ENCODE measurements around the gene SEC16B. TPM values are rescaled to one million over a fixed set of nuclear protein-coding genes. Genes with fewer than 3 reads are reported as not detected.
A peak's percentile ranks its signal among the peaks of the same experiment; 100 is the strongest.

The SEC16B gene
- total RNA-seq, 3 donors from 2014 or later: 3.8 to 8.8 (median 4.8) TPM

GRCh38 chr1:177966199-177966598, 3.7 kb downstream of the SEC16B start:
- Histone ChIP-seq H3K4me1 (no peaks in the 10 kb centered on the region), H3K27me3 (no peaks in the 10 kb centered on the region), H3K36me3 (no peaks in the 10 kb centered on the region), H3K27ac (no peak overlapping the region), H3K4me3 (no peak overlapping the region), H3K9me3 (no peaks in the 10 kb centered on the region)
- TF ChIP-seq POLR2AphosphoS5 (IDR thresholded peaks at IDR 0.05) (no peak), POLR2A (IDR thresholded peaks at IDR 0.05) (no peak), CTCF (IDR thresholded peaks at IDR 0.05) (no peak)
- intact Hi-C loops (cut with DNase I; ENCODE audit: low total_unique reads): no loop called here
- no peak for DNase-seq (ENCODE audit: low spot score in 2 of 2)

- Histone ChIP-seq H3K9me3 (no peaks in the 10 kb centered on the region), H3K27me3 (no peaks in the 10 kb centered on the region), H3K4me1 (no peaks in the 10 kb centered on the region), H3K4me3 (no peak overlapping the region), H3K27ac (no peak overlapping the region), H3K36me3 (no peaks in the 10 kb centered on the region)
- DNase-seq (ENCODE audit: low spot score in 2 of 2): no peak
- intact Hi-C loops (cut with DNase I; ENCODE audit: low total_unique reads): no loop called here
- no peak for TF ChIP-seq POLR2A (IDR thresholded peaks at IDR 0.05)
- TF ChIP-seq POLR2AphosphoS5 (IDR thresholded peaks at IDR 0.05): no peak
- no peak for TF ChIP-seq CTCF (IDR thresholded peaks at IDR 0.05)
Observed at GRCh38 chr1:177965293-177965692, 4.6 kb downstream of the SEC16B start.

- no peak overlapping the region for H3K4me3 ChIP-seq
- no peak overlapping the region for H3K27ac ChIP-seq
- intact Hi-C loops (cut with DNase I; ENCODE audit: low total_unique reads): no loop called here
- no peaks in the 10 kb centered on the region for H3K36me3 ChIP-seq
- no peak for DNase-seq (ENCODE audit: low spot score in 2 of 2)
- no peaks in the 10 kb centered on the region for H3K27me3 ChIP-seq
- H3K4me1 ChIP-seq: no peaks in the 10 kb centered on the region
- TF ChIP-seq CTCF (IDR thresholded peaks at IDR 0.05): no peak
- no peak for TF ChIP-seq POLR2A (IDR thresholded peaks at IDR 0.05)
- TF ChIP-seq POLR2AphosphoS5 (IDR thresholded peaks at IDR 0.05): no peak
- H3K9me3 ChIP-seq: no peaks in the 10 kb centered on the region
Observed at GRCh38 chr1:177964336-177964735, 5.5 kb downstream of the SEC16B start.

- H3K36me3 ChIP-seq: no peaks in the 10 kb centered on the region
- no peak for DNase-seq (ENCODE audit: low spot score in 2 of 2)
- H3K4me1 ChIP-seq: no peaks in the 10 kb centered on the region
- intact Hi-C loops (cut with DNase I; ENCODE audit: low total_unique reads): no loop called here
- H3K27me3 ChIP-seq: no peaks in the 10 kb centered on the region
- TF ChIP-seq POLR2AphosphoS5 (IDR thresholded peaks at IDR 0.05) (no peak), POLR2A (IDR thresholded peaks at IDR 0.05) (no peak), CTCF (IDR thresholded peaks at IDR 0.05) (no peak)
- no peaks in the 10 kb centered on the region for H3K9me3 ChIP-seq
- no peak overlapping the region for H3K27ac ChIP-seq
- no peak overlapping the region for H3K4me3 ChIP-seq
Observed at GRCh38 chr1:177960939-177961622, 8.8 kb downstream of the SEC16B start.

GRCh38 chr1:177959811-177960515, 9.9 kb downstream of the SEC16B start:
- DNase-seq (ENCODE audit: low spot score in 2 of 2): no peak
- no peak overlapping the region for H3K4me3 ChIP-seq
- no peaks in the 10 kb centered on the region for H3K9me3 ChIP-seq
- H3K4me1 ChIP-seq: no peaks in the 10 kb centered on the region
- no peaks in the 10 kb centered on the region for H3K27me3 ChIP-seq
- no peak overlapping the region for H3K27ac ChIP-seq
- intact Hi-C loops (cut with DNase I; ENCODE audit: low total_unique reads): no loop called here
- H3K36me3 ChIP-seq: no peaks in the 10 kb centered on the region
- TF ChIP-seq POLR2A (IDR thresholded peaks at IDR 0.05) (no peak), CTCF (IDR thresholded peaks at IDR 0.05) (peak in 1 of 3 donors; percentile 14)

Data from breast epithelium (tissue), 4 donors.